T-cell (primary cell): ENCODE results near the gene CDH4. TPM values are rescaled to one million over a fixed set of nuclear protein-coding genes. Genes with fewer than 3 reads are reported as not detected.

ENCODE experiments used
- ATAC-seq, 4 experiments: fragments of 200-7000 bp in 3 of 4; fragments of 150-1000 bp in 1 of 4; cut with Tn5 transposase; replicated peaks in 1 of 4; 1 replicate in 3 of 4; 2 replicates in 1 of 4; pipeline ENCODE4 v1.10.0; 2021; ENCODE audit warnings: moderate library complexity in 3 of 4, mild to moderate bottlenecking in 2 of 4, moderate number of reproducible peaks in 1 of 4
- CTCF ChIA-PET, 2 donors: fragments of 300-600 bp; sonication (Branson Sonifier 250); formaldehyde crosslinking; loops; one replicate each; lab custom pipeline; 2022; ENCODE audit warnings: antibody characterized with exemption in 2 of 2; lab: Charles Lee
- POLR2A ChIA-PET, 2 donors: fragments of 300-600 bp; sonication (Branson Sonifier 250); formaldehyde crosslinking; loops; one replicate each; lab custom pipeline; 2022; ENCODE audit warnings: antibody characterized with exemption in 2 of 2; lab: Charles Lee
- DNase-seq, 35 experiments: peaks; one replicate each; pipeline versions ENCODE4 v3.0.0 to v3.0.0-alpha.2; 2013 to 2023
- H3K27ac ChIP-seq: one replicate; pipeline ENCODE4 v1.5.1; 2013; ENCODE audit warnings: low read length
- H3K27me3 ChIP-seq, 2 experiments: replicated peaks in 1 of 2; 1 replicate in 1 of 2; 2 replicates in 1 of 2; pipeline versions ENCODE4 v1.6.1 to v1.7.0; 2013; ENCODE audit warnings: low read length in 1 of 2, mixed read lengths in 1 of 2; ENCODE audit not compliant: control insufficient read depth in 2 of 2, insufficient read depth in 2 of 2; ENCODE audit errors: extremely low read depth in 1 of 2
- H3K36me3 ChIP-seq, 2 donors: 1 replicate in 1 of 2; 2 replicates in 1 of 2; pipeline versions ENCODE4 v1.6.1 to v1.7.0; 2013; ENCODE audit warnings: low read length in 1 of 2; ENCODE audit not compliant: control insufficient read depth in 2 of 2, insufficient read depth in 1 of 2; ENCODE audit errors: extremely low read depth in 1 of 2
- H3K4me1 ChIP-seq, 2 experiments: 1 replicate in 1 of 2; 2 replicates in 1 of 2; pipeline versions ENCODE4 v1.6.1 to v1.7.0; 2013; ENCODE audit warnings: low read length in 2 of 2, mixed read lengths in 1 of 2; ENCODE audit not compliant: insufficient read depth in 2 of 2, control insufficient read depth in 1 of 2; ENCODE audit errors: extremely low read depth in 1 of 2
- H3K4me3 ChIP-seq, 2 donors: 1 replicate in 1 of 2; 2 replicates in 1 of 2; pipeline versions ENCODE4 v1.5.1 to v1.7.0; 2013; ENCODE audit warnings: mild to moderate bottlenecking in 2 of 2, low read length in 1 of 2, moderate library complexity in 1 of 2; ENCODE audit not compliant: control insufficient read depth in 1 of 2; ENCODE audit errors: extremely low read depth in 1 of 2
- H3K9me3 ChIP-seq: 2 replicates; pipeline ENCODE4 v1.7.0; 2013
- H3K27ac Mint-ChIP-seq, 2 donors: one replicate each; pipeline ENCODE4 v1.8.0; 2020 to 2021; ENCODE audit warnings: mild to moderate bottlenecking in 2 of 2, mixed read lengths in 2 of 2
- H3K27me3 Mint-ChIP-seq, 2 donors: one replicate each; pipeline ENCODE4 v1.8.0; 2021 to 2022; ENCODE audit warnings: mixed read lengths in 2 of 2
- H3K36me3 Mint-ChIP-seq: one replicate; pipeline ENCODE4 v1.8.0; 2021; ENCODE audit warnings: mixed read lengths
- H3K4me1 Mint-ChIP-seq, 3 donors: one replicate each; pipeline ENCODE4 v1.8.0; 2020 to 2022; ENCODE audit warnings: mixed read lengths in 3 of 3, mild to moderate bottlenecking in 1 of 3
- H3K4me3 Mint-ChIP-seq, 3 donors: one replicate each; pipeline ENCODE4 v1.8.0; 2020 to 2022; ENCODE audit warnings: mild to moderate bottlenecking in 3 of 3, mixed read lengths in 3 of 3, moderate library complexity in 3 of 3
- H3K9me3 Mint-ChIP-seq, 3 donors: one replicate each; pipeline ENCODE4 v1.8.0; 2020 to 2022; ENCODE audit warnings: mixed read lengths in 3 of 3
- WGBS: methylation state at CpG from one replicate; pipeline ENCODE4 v1.1.5; 2013; ENCODE audit warnings: missing lambda C conversion rate; ENCODE audit not compliant: insufficient coverage; 5-methylcytosine and 5-hydroxymethylcytosine counted together
- total RNA-seq, 35 experiments: library from RNA in 6 of 35; stranded (reverse) in 6 of 35; fragments of 120-200 nt in 1 of 35; gene quantifications; one replicate each; pipeline versions ENCODE4 v1.2.1 to v1.2.4 and lab custom pipeline; 2013 to 2026

The CDH4 gene
- total RNA-seq, 5 donors from 2014 or later (not counting 1 experiment from before 2014, with no cell fraction given), result 0.06 to 0.64 (median 0.14) TPM

DNA sequence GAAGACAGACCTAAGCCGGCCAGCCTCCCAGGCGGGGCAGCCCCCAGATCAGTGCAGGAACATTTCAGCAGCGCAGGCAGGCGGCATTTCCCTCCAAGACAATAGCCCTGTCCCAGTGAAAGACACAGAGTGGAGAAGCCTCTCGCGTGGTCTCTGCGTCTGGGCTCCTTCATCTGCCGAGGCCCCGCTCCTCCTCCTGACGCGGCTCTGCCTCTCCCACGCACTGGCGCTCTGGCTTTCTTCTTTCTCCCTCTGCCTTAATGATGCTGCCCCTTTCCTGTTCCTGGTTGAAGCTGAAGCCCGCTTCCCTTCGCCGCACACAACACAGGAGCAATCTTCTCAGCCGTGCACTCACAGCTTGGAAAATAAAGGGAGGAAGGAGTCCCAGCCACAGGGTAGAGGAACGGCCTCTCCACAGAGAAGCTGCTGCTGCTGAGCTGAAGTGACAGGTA is 347.5 kb downstream of the CDH4 start:
- Histone ChIP-seq H3K36me3 (no peaks in the 10 kb centered on the region), H3K9me3 (no peaks in the 10 kb centered on the region), H3K4me1 (no peaks in the 10 kb centered on the region), H3K4me3 (no peak overlapping the region), H3K27me3 (peaks cover 0 to 17% of the 10 kb centered on the region in 2 experiments), H3K27ac (no peak overlapping the region)
- ChIA-PET POLR2A (no interaction called here), CTCF (no interaction called here)
- ATAC-seq (no peak), DNase-seq (no peak)
- 66% methylated on average over 8 of the region's 18 CpGs for WGBS
- H3K27me3 Mint-ChIP-seq, result no peaks in the 10 kb centered on the region
- no peaks in the 10 kb centered on the region for H3K36me3 Mint-ChIP-seq
- H3K9me3 Mint-ChIP-seq, result peaks cover 0 to 10% (median 0%) of the 10 kb centered on the region in 3 donors
- H3K4me3 Mint-ChIP-seq, result no peak overlapping the region
- no peaks in the 10 kb centered on the region for H3K4me1 Mint-ChIP-seq
- H3K27ac Mint-ChIP-seq, result no peak overlapping the region

DNA sequence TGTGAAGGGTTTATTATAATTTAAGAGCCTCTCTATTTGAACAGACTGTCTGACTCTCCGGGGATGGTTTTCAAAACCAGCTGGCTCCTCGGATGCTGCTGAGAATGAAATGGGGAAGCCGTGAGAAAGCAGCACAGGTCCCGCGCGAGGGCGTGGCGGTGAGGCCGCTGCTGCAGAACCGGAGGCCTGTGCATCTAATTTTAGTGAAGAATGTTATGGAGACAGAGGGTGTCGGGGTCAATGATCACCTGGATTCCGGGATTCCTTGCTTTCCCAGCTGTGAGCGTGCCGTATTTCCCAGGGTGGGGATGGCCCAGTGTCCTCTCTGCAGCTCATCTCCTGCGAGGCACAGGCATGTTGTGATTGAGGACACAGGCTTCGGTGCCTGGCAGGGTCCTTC is 348.0 kb downstream of the CDH4 start:
- no peaks in the 10 kb centered on the region for H3K36me3 ChIP-seq
- no peaks in the 10 kb centered on the region for H3K36me3 Mint-ChIP-seq
- H3K9me3 Mint-ChIP-seq, result peaks cover 0 to 10% (median 0%) of the 10 kb centered on the region in 3 donors
- ChIA-PET POLR2A (no interaction called here), CTCF (no interaction called here)
- peaks cover 0 to 17% of the 10 kb centered on the region in 2 experiments for H3K27me3 ChIP-seq
- H3K4me3 Mint-ChIP-seq, result no peak overlapping the region
- H3K4me3 ChIP-seq, result no peak overlapping the region
- peaks cover 0 to under 1% of the 10 kb centered on the region in 2 donors for H3K27me3 Mint-ChIP-seq
- H3K27ac Mint-ChIP-seq, result no peak overlapping the region
- DNase-seq (no peak), ATAC-seq (no peak)
- WGBS, result 91% methylated on average over 16 of the region's 16 CpGs
- H3K4me1 ChIP-seq, result no peaks in the 10 kb centered on the region
- no peaks in the 10 kb centered on the region for H3K9me3 ChIP-seq
- no peak overlapping the region for H3K27ac ChIP-seq
- no peaks in the 10 kb centered on the region for H3K4me1 Mint-ChIP-seq

DNA sequence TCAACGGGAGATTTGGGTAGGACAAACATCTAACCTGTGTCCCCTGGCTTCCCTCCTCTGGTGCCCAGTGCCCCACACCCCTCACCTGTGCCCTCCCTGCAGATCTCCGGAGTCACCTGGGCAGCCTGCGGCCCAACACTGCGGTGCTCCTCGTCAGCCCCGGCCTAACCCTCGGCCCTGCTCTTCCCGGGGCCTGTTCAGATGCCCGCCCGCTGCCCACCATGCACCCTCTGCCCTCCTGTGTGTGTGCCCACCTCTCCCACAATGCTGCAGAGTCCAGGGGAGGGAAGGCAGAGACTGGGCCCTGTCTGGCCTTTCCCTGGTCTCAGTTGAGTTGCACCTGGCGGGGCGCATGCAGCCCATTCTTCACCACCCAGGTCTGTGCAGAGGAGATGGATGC is 349.3 kb downstream of the CDH4 start:
- Histone ChIP-seq H3K27me3 (peaks cover 0 to 17% of the 10 kb centered on the region in 2 experiments), H3K4me1 (no peaks in the 10 kb centered on the region), H3K9me3 (no peaks in the 10 kb centered on the region), H3K27ac (no peak overlapping the region), H3K36me3 (no peaks in the 10 kb centered on the region), H3K4me3 (no peak overlapping the region)
- 77% methylated on average over 10 of the region's 12 CpGs for WGBS
- Mint-ChIP-seq H3K4me3 (no peak overlapping the region), H3K9me3 (peaks cover 0 to 7% (median 7%) of the 10 kb centered on the region in 3 donors), H3K4me1 (no peaks in the 10 kb centered on the region), H3K27ac (no peak overlapping the region), H3K27me3 (peaks cover 0 to 5% of the 10 kb centered on the region in 2 donors), H3K36me3 (no peaks in the 10 kb centered on the region)
- ChIA-PET POLR2A (no interaction called here), CTCF (no interaction called here)
- no peak for DNase-seq
- no peak for ATAC-seq

DNA sequence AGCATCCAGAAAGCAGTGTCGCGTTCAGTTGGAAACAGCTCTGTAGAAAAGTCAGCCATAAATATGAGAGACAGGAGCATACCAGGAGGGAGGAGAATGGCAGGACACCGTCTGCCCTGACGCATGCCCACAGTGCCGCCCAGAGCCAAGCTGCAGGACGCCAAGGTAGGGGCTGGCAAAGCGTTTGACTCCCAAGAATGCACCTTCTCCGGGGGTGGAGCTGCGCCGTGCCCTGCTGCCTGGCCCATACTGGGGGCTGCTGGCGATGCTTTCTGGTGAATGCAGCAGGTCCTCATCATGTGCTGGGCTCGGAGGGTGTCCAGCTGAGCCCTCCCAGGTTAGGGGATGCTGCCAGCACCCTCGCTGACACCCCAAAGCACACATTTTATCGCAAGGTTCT is 349.8 kb downstream of the CDH4 start:
- H3K36me3 Mint-ChIP-seq, result no peaks in the 10 kb centered on the region
- H3K9me3 Mint-ChIP-seq, result peaks cover 0 to 7% (median 2%) of the 10 kb centered on the region in 3 donors
- H3K4me1 ChIP-seq, result no peaks in the 10 kb centered on the region
- H3K27ac ChIP-seq, result no peak overlapping the region
- H3K36me3 ChIP-seq, result no peaks in the 10 kb centered on the region
- no peak overlapping the region for H3K4me3 ChIP-seq
- ChIA-PET POLR2A (no interaction called here), CTCF (no interaction called here)
- DNase-seq, result no peak
- H3K27me3 ChIP-seq, result peaks cover 0 to 17% of the 10 kb centered on the region in 2 experiments
- no peak overlapping the region for H3K27ac Mint-ChIP-seq
- no peak for ATAC-seq
- H3K27me3 Mint-ChIP-seq, result peaks cover 0 to 5% of the 10 kb centered on the region in 2 donors
- H3K9me3 ChIP-seq, result no peaks in the 10 kb centered on the region
- WGBS, result 89% methylated on average over 12 of the region's 14 CpGs
- H3K4me3 Mint-ChIP-seq, result no peak overlapping the region
- no peaks in the 10 kb centered on the region for H3K4me1 Mint-ChIP-seq

DNA sequence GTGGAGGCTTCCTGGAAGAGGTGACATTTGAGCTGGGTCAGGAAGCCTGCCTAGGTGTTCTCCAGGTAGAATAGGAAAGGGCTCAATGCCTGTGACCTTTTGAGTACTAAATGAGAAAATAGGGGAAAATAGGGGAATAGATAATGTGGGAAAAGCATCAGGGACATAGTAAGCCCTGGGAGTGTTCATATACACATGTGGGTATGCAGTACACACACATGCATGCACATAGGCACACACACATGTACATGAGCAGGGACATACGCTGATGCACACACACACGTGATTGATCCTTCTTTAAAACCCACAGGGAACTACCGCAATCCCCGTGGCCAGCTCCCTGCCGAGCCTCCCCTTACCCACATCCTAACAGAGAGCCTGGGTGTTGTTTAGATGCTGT is 351.7 kb downstream of the CDH4 start:
- ChIA-PET CTCF (no interaction called here), POLR2A (no interaction called here)
- Histone ChIP-seq H3K27ac (no peak overlapping the region), H3K4me3 (no peak overlapping the region), H3K36me3 (no peaks in the 10 kb centered on the region), H3K4me1 (no peaks in the 10 kb centered on the region), H3K9me3 (no peaks in the 10 kb centered on the region), H3K27me3 (peaks cover 0 to 9% of the 10 kb centered on the region in 2 experiments)
- H3K27me3 Mint-ChIP-seq, result peaks cover 0 to 5% of the 10 kb centered on the region in 2 donors
- no peak overlapping the region for H3K4me3 Mint-ChIP-seq
- H3K9me3 Mint-ChIP-seq, result peaks cover 0 to 7% (median 0%) of the 10 kb centered on the region in 3 donors
- no peaks in the 10 kb centered on the region for H3K36me3 Mint-ChIP-seq
- no peak for ATAC-seq
- H3K4me1 Mint-ChIP-seq, result no peaks in the 10 kb centered on the region
- 80% methylated on average over 5 of the region's 5 CpGs for WGBS
- DNase-seq, result no peak
- no peak overlapping the region for H3K27ac Mint-ChIP-seq

DNA sequence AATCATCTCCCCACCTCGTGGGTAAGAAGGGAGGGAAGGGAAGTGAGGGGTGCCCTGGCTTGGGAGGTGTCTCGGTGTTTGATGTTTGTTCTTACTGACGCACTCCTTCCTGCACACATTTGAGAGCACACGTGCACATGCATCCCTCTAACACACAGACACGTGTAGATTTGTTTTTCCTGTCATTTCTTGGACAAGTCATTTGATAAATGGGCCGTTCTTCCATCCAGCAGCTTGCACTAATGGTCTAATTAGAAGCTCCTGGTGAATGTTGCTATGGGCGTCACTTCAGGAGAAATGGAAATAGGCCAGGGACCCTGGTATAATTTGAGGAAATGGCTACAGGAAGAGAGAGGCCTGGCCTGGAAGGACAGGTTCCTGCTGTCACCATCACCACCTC is 352.5 kb downstream of the CDH4 start:
- peaks cover 0 to 5% of the 10 kb centered on the region in 2 donors for H3K27me3 Mint-ChIP-seq
- Histone ChIP-seq H3K36me3 (no peaks in the 10 kb centered on the region), H3K27me3 (peaks cover 0 to 9% of the 10 kb centered on the region in 2 experiments), H3K4me1 (no peaks in the 10 kb centered on the region), H3K9me3 (no peaks in the 10 kb centered on the region), H3K4me3 (no peak overlapping the region), H3K27ac (no peak overlapping the region)
- no peak overlapping the region for H3K4me3 Mint-ChIP-seq
- H3K36me3 Mint-ChIP-seq, result no peaks in the 10 kb centered on the region
- no peak overlapping the region for H3K27ac Mint-ChIP-seq
- ChIA-PET POLR2A (no interaction called here), CTCF (no interaction called here)
- ATAC-seq, result no peak
- WGBS, result 57% methylated on average over 1 of the region's 7 CpGs
- no peaks in the 10 kb centered on the region for H3K4me1 Mint-ChIP-seq
- no peak for DNase-seq
- H3K9me3 Mint-ChIP-seq, result peaks cover 0 to 7% (median 0%) of the 10 kb centered on the region in 3 donors

DNA sequence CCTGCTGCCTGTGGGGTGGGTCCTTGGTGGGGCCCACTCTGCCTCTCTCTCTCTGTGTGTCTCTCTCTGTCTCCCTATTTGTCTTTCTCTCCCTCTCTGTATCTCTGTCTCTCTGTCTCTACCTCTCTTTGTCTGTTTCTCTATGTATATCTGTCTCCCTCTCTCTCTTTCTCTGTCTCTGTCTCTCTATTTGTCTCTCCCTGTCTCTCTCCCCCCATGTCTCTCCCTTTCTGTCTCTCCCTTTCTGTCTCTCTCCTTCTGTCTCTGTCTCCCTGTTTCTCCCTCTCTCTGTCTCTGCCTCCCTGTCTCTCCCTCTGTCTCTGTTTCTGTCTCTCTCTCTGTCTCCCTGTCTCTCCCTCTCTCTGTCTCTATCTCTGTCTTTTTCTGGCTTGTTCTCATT is 353.2 kb downstream of the CDH4 start:
- no peak for DNase-seq
- Mint-ChIP-seq H3K27me3 (peaks cover 2 to 5% of the 10 kb centered on the region in 2 donors), H3K27ac (no peak overlapping the region), H3K9me3 (peaks cover 0 to 7% (median 3%) of the 10 kb centered on the region in 3 donors), H3K36me3 (no peaks in the 10 kb centered on the region), H3K4me1 (no peaks in the 10 kb centered on the region), H3K4me3 (no peak overlapping the region)
- peaks cover 0 to 6% of the 10 kb centered on the region in 2 experiments for H3K27me3 ChIP-seq
- CTCF ChIA-PET, result no interaction called here
- POLR2A ChIA-PET, result no interaction called here
- no peak overlapping the region for H3K4me3 ChIP-seq
- ATAC-seq, result no peak
- no peaks in the 10 kb centered on the region for H3K36me3 ChIP-seq
- H3K4me1 ChIP-seq, result no peaks in the 10 kb centered on the region
- H3K9me3 ChIP-seq, result no peaks in the 10 kb centered on the region
- H3K27ac ChIP-seq, result no peak overlapping the region
